SK-N-SH (cell line): ENCODE measurements around the gene NCOA4.
"Not testable (repeated sequence)": the region's sequence is repeated elsewhere in the genome, so short reads cannot be mapped to it uniquely, and the experiment has no call there.

Experiments
- CTCF ChIP-seq: fragments of 200-600 bp; sonication (generic); IDR thresholded peaks from 2 replicates; pipeline ENCODE4 v1.6.1; 2017; ENCODE audit warnings: antibody characterized with exemption, mild to moderate bottlenecking, moderate library complexity
- FOXM1 ChIP-seq: IDR thresholded peaks from 2 replicates; pipeline ENCODE4 v1.4.0; 2012; ENCODE audit warnings: low read depth, mild to moderate bottlenecking
- GABPA ChIP-seq: IDR thresholded peaks from 2 replicates; pipeline ENCODE4 v1.4.0; 2012; ENCODE audit warnings: low read depth, mild to moderate bottlenecking
- MXI1 ChIP-seq: IDR thresholded peaks from 2 replicates; pipeline ENCODE4 v1.6.1; 2012; ENCODE audit warnings: mild to moderate bottlenecking, low read depth, low read length, improper control_type of control experiment
- SIN3A ChIP-seq: IDR thresholded peaks from 2 replicates; pipeline ENCODE4 v1.6.1; 2012; ENCODE audit warnings: low read depth, mild to moderate bottlenecking, low read length, moderate library complexity, borderline replicate concordance
- TAF1 ChIP-seq: IDR thresholded peaks from 2 replicates; pipeline ENCODE4 v1.6.1; 2012; ENCODE audit warnings: low read depth, mild to moderate bottlenecking, low read length, moderate library complexity, borderline replicate concordance
- TCF12 ChIP-seq: IDR thresholded peaks from 2 replicates; pipeline ENCODE4 v1.4.0; 2012
- USF2 ChIP-seq: fragments of 150-350 bp; IDR thresholded peaks from 2 replicates; pipeline ENCODE4 v1.6.1; 2017; ENCODE audit warnings: antibody characterized with exemption, low read length, low read depth, borderline replicate concordance

GRCh38 chr10:45984473-45984872, 46.0 kb downstream of the NCOA4 start:
- TF ChIP-seq GABPA, CTCF, USF2, FOXM1, MXI1, TAF1, SIN3A, TCF12: not testable (repeated sequence)
